Sigmoid colon (tissue), 7 donors: ENCODE data around the gene GDA. TPM values are rescaled to one million over a fixed set of nuclear protein-coding genes. Genes with fewer than 3 reads are reported as not detected.
A peak's percentile ranks its signal among the peaks of the same experiment; 100 is the strongest.
"Not testable (repeated sequence)": the region's sequence is repeated elsewhere in the genome, so short reads cannot be mapped to it uniquely, and the experiment has no call there.

ENCODE experiments used
- DNase-seq: peaks from one replicate; pipeline ENCODE4 v3.0.0-alpha.2; 2019
- H3K27ac ChIP-seq, 4 donors: fragments of 200-600 bp; sonication (generic); one replicate each; pipeline ENCODE4 v1.5.1; 2016 to 2019; ENCODE audit warnings: mild to moderate bottlenecking in 1 of 4
- H3K27me3 ChIP-seq, 3 donors: fragments of 200-600 bp; sonication (generic); one replicate each; pipeline ENCODE4 v1.5.1; 2019; ENCODE audit warnings: mild to moderate bottlenecking in 1 of 3
- H3K36me3 ChIP-seq, 4 donors: fragments of 200-600 bp; sonication (generic); one replicate each; pipeline ENCODE4 v1.5.1; 2016 to 2019
- H3K4me1 ChIP-seq, 4 donors: fragments of 200-600 bp; sonication (generic); one replicate each; pipeline ENCODE4 v1.5.1; 2017 to 2019
- H3K4me3 ChIP-seq, 4 donors: fragments of 200-600 bp; sonication (generic); one replicate each; pipeline ENCODE4 v1.5.1; 2017 to 2019; ENCODE audit warnings: mild to moderate bottlenecking in 2 of 4, moderate library complexity in 1 of 4
- H3K9me3 ChIP-seq, 4 donors: fragments of 200-600 bp in 3 of 4; sonication (generic) in 3 of 4; one replicate each; pipeline versions ENCODE4 v1.5.1 to v1.6.1; 2013 to 2019
- CTCF ChIP-seq, 4 experiments: fragments of 450-650 bp in 3 of 4; fragments of 200-600 bp in 1 of 4; IDR thresholded peaks; one replicate each; pipeline ENCODE4 v1.5.1; 2016 to 2019; ENCODE audit warnings: antibody characterized with exemption in 4 of 4, mild to moderate bottlenecking in 3 of 4, moderate library complexity in 2 of 4
- EP300 ChIP-seq, 4 donors: sonication (generic); formaldehyde crosslinking; IDR thresholded peaks; one replicate each; pipeline ENCODE4 v1.6.1; 2017; ENCODE audit warnings: antibody characterized with exemption in 4 of 4
- POLR2A ChIP-seq, 2 donors: fragments of 450-650 bp; IDR thresholded peaks; one replicate each; pipeline ENCODE4 v1.6.1; 2016; ENCODE audit warnings: antibody characterized with exemption in 2 of 2, mild to moderate bottlenecking in 2 of 2, moderate library complexity in 2 of 2
- POLR2AphosphoS5 ChIP-seq, 4 donors: sonication (generic); formaldehyde crosslinking; IDR thresholded peaks; one replicate each; pipeline ENCODE4 v1.6.1; 2017; ENCODE audit warnings: antibody characterized with exemption in 4 of 4
- WGBS, 2 donors: extraction: QIAGEN DNeasy Blood & Tissue Kit; methylation state at CpG; one replicate each; pipeline ENCODE4 v1.1.7; 2013; 5-methylcytosine and 5-hydroxymethylcytosine counted together
- intact Hi-C: fragments of 100-400 bp; cut with DNase I; formaldehyde crosslinking; loops from one replicate; pipeline ENCODE4 v1.15.1; 2023
- polyA plus RNA-seq, 3 donors: library from polyadenylated mRNA; stranded (reverse); fragments of 200-250 nt; gene quantifications; one replicate each; pipeline ENCODE4 v1.2.3, GENCODE V29; 2013
- total RNA-seq, 4 donors: library from RNA; depleted of rRNA; stranded (reverse); fragments of >200 nt; gene quantifications; one replicate each; pipeline ENCODE4 v1.1.0, GENCODE V29; 2016
- donor health status: healthy with polysubstance abuse.
- donor health status: Bipolar disorder and iron deficiency.
- donor health status: healthy.

GDA gene
- total and polyA plus RNA-seq, 7 donors: under 0.01 to 63.1 (median 16.0) TPM; not detected in 2

GRCh38 chr9:72268961-72269360 is 119.7 kb downstream of the GDA start:
- Histone ChIP-seq H3K9me3 (no peaks in the 10 kb centered on the region), H3K4me1 (no peaks in the 10 kb centered on the region), H3K4me3 (no peak overlapping the region), H3K27ac (no peak overlapping the region), H3K36me3 (no peaks in the 10 kb centered on the region), H3K27me3 (no peaks in the 10 kb centered on the region)
- intact Hi-C loops: no loop called here
- TF ChIP-seq POLR2AphosphoS5 (IDR thresholded peaks at IDR 0.05): no peak
- no peak for TF ChIP-seq CTCF (IDR thresholded peaks at IDR 0.05)
- no peak for TF ChIP-seq EP300 (IDR thresholded peaks at IDR 0.05)
- TF ChIP-seq POLR2A (IDR thresholded peaks at IDR 0.05): no peak
- WGBS, 2 donors: 74 to 84% methylated on average over 3 of the region's 3 CpGs
- no peak for DNase-seq

GRCh38 chr9:72270359-72270758 is 121.1 kb downstream of the GDA start:
- H3K27ac ChIP-seq, H3K36me3 ChIP-seq, H3K27me3 ChIP-seq, intact Hi-C loops, H3K4me1 ChIP-seq, H3K4me3 ChIP-seq, H3K9me3 ChIP-seq, DNase-seq: not testable (repeated sequence)
- 99% methylated on average over 3 of the region's 3 CpGs for WGBS, 2 donors

GRCh38 chr9:72271613-72272478 is 122.6 kb downstream of the GDA start:
- H3K9me3 ChIP-seq: no peaks in the 10 kb centered on the region
- TF ChIP-seq CTCF (IDR thresholded peaks at IDR 0.05) (peak; percentile 40 to 87 (median 78)), POLR2AphosphoS5 (IDR thresholded peaks at IDR 0.05) (no peak)
- H3K27me3 ChIP-seq: no peaks in the 10 kb centered on the region
- no peaks in the 10 kb centered on the region for H3K4me1 ChIP-seq
- no peak overlapping the region for H3K27ac ChIP-seq
- WGBS, 2 donors: 43 to 48% methylated on average over 9 of the region's 9 CpGs
- intact Hi-C loops: loop anchor here (1.0 kb wide), 1 partner anchor 234 kb away; no protein-coding TSS in a partner anchor
- no peak for DNase-seq
- H3K4me3 ChIP-seq: no peak overlapping the region
- no peaks in the 10 kb centered on the region for H3K36me3 ChIP-seq

- WGBS, 2 donors: 66 to 92% methylated on average over 4 of the region's 4 CpGs
- intact Hi-C loops: no loop called here
- no peak for TF ChIP-seq EP300 (IDR thresholded peaks at IDR 0.05)
- no peak for TF ChIP-seq CTCF (IDR thresholded peaks at IDR 0.05)
- TF ChIP-seq POLR2AphosphoS5 (IDR thresholded peaks at IDR 0.05): no peak
- TF ChIP-seq POLR2A (IDR thresholded peaks at IDR 0.05): no peak
These were observed 125.2 kb downstream of the GDA start for GRCh38 chr9:72274441-72274840.

GRCh38 chr9:72274916-72275315 is 125.7 kb downstream of the GDA start:
- WGBS, 2 donors: 90 to 94% methylated on average over 3 of the region's 3 CpGs
- H3K4me3 ChIP-seq: no peak overlapping the region
- intact Hi-C loops: no loop called here

More at GRCh38 chr9:72274441-72274840, 125.2 kb downstream of the GDA start:
- no peak overlapping the region for H3K4me3 ChIP-seq
- no peaks in the 10 kb centered on the region for H3K4me1 ChIP-seq
- no peaks in the 10 kb centered on the region for H3K9me3 ChIP-seq
- no peak overlapping the region for H3K27ac ChIP-seq
- DNase-seq: no peak
- H3K27me3 ChIP-seq: no peaks in the 10 kb centered on the region
- no peaks in the 10 kb centered on the region for H3K36me3 ChIP-seq

More at GRCh38 chr9:72274916-72275315, 125.7 kb downstream of the GDA start:
- DNase-seq: no peak
- Histone ChIP-seq H3K27ac (no peak overlapping the region), H3K36me3 (no peaks in the 10 kb centered on the region), H3K27me3 (no peaks in the 10 kb centered on the region), H3K9me3 (no peaks in the 10 kb centered on the region), H3K4me1 (no peaks in the 10 kb centered on the region)
- TF ChIP-seq EP300 (IDR thresholded peaks at IDR 0.05) (no peak), CTCF (IDR thresholded peaks at IDR 0.05) (no peak), POLR2AphosphoS5 (IDR thresholded peaks at IDR 0.05) (no peak), POLR2A (IDR thresholded peaks at IDR 0.05) (no peak)
